Measurements from ENCODE around the gene PCDHA8.
"Not testable (repeated sequence)": the region's sequence is repeated elsewhere in the genome, so short reads cannot be mapped to it uniquely, and the experiment has no call there.

GRCh38 chr5:140829511-140830501, 11.2 kb upstream of the PCDHA8 start:
- TF ChIP-seq CTCF (IDR thresholded peaks at IDR 0.05; ENCODE audit: control extremely low read depth in 1 of 3, insufficient read depth in 1 of 3, low read depth in 1 of 3, low read length in 3 of 3); ATF3 (IDR thresholded peaks at IDR 0.05; ENCODE audit: insufficient read depth, low read depth, low read length); EP300 (IDR thresholded peaks at IDR 0.05; ENCODE audit: borderline replicate concordance in 1 of 2, low read depth in 2 of 2, low read length in 2 of 2); RFX5 (IDR thresholded peaks at IDR 0.05; ENCODE audit: borderline replicate concordance, low read depth, low read length); CBX5 (IDR thresholded peaks at IDR 0.05; ENCODE audit: low read depth, low read length); SAP30 (IDR thresholded peaks at IDR 0.05; ENCODE audit: insufficient read depth, insufficient replicate concordance, low read length); RAD21 (IDR thresholded peaks at IDR 0.05 in 1 of 2, conservative IDR thresholded peaks at IDR 0.05 in 1 of 2; ENCODE audit: low read depth in 2 of 2, low read length in 2 of 2); ZNF274 (IDR thresholded peaks at IDR 0.05; ENCODE audit: borderline replicate concordance, extremely low read depth, low read length); USF2 (IDR thresholded peaks at IDR 0.05; ENCODE audit: low read length); EGR1 (IDR thresholded peaks at IDR 0.05; ENCODE audit: borderline replicate concordance, low read depth, low read length); JUN (IDR thresholded peaks at IDR 0.05; ENCODE audit: low read depth, low read length); CEBPB (IDR thresholded peaks at IDR 0.05; ENCODE audit: low read depth, low read length): not testable (repeated sequence)
